GM21367 (cell line): ENCODE data around the gene CATSPERE.

Experiments
- ATAC-seq: cut with Tn5 transposase; IDR thresholded peaks from one replicate; pipeline ENCODE4 v1.9.1; 2021; ENCODE audit not compliant: unreplicated experiment

Gene CATSPERE

GRCh38 chr1:244626709-244627108, 165.6 kb downstream of the CATSPERE start:
- no peak for ATAC-seq

- ATAC-seq, result no peak
Observed at GRCh38 chr1:244628789-244629188, 167.7 kb downstream of the CATSPERE start.

DNA sequence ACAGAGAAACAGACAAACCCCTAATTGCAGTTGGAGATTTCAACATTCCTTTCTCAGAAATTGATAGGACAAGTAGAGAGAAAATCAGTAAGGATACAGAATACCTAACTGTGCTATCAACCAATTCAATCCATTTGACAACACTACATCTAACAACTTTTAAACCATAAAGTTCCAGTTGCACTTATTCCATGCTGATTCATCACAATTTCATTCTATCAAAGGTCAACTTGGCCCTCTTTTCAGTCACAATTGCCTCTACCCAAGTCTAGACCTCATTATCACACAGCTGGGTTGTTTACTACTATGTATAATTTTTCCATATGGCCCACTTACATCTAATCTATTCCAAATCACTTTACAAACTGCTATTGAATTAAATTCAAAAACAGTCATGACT, 172.1 kb downstream of the CATSPERE start:
- ATAC-seq, result no peak

DNA sequence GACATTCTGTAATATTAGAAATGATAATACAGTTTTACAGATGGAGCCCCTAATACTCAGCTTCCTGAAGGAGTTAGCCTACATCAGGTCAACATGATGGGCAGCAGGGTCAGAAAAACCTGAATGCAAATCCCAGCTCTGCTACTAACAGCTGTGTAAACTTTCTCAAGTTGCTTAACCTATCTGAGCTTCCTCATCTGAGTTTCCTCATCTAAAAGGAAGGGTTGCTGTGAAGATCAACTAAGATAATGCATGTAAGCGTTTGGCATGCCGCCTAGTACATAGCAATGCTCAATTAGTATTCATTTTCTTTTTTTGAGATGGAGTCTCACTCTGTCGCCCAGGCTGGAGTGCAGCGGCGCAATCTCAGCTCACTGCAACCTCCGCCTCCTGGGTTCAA, 173.5 kb downstream of the CATSPERE start:
- ATAC-seq, result no peak

- ATAC-seq, result no peak
Observed at GRCh38 chr1:244636488-244637259, 175.6 kb downstream of the CATSPERE start.

GRCh38 chr1:244639561-244639960, 178.5 kb downstream of the CATSPERE start:
- ATAC-seq, result no peak

GRCh38 chr1:244640917-244641316, 179.8 kb downstream of the CATSPERE start:
- no peak for ATAC-seq

DNA sequence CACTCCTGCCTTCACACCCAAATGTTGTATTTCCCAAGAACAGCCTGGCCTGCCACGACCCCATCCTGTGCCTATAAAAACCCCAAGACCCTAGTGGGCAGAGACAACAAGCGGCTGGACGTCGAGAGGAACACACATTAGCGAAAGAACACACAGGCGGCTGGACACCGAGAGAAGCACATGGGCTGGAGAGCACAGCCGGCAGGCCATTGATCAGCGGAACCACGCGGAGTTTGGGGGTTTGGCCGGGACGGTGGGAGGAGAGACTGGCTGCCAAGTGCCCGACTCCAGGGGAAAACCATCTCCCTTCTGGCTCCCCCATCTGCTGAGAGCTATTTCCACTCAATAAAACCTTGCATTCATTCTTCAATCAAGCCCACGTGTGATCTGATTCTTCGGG, 181.5 kb downstream of the CATSPERE start:
- ATAC-seq, result no peak

GRCh38 chr1:244642988-244643387, 181.9 kb downstream of the CATSPERE start:
- no peak for ATAC-seq

DNA sequence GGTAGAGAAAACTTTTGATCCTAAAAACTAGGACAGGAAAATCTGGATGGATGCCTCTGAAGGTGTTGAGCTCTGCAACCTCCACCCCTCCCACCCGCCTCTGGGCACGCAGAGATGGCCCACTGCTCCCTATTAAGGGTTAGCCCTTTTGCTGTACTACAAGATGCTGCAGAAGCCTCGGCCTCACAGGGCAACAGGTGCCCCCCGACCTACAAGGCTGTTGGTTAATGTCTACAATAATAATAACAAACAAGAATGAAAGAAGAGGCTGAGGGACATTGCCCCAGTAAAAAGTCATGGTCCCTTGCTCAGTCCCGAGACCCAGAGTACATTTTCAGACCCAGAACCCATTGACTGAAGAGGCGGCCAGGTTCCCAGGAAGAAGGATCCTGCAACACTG, 184.3 kb downstream of the CATSPERE start:
- no peak for ATAC-seq

DNA sequence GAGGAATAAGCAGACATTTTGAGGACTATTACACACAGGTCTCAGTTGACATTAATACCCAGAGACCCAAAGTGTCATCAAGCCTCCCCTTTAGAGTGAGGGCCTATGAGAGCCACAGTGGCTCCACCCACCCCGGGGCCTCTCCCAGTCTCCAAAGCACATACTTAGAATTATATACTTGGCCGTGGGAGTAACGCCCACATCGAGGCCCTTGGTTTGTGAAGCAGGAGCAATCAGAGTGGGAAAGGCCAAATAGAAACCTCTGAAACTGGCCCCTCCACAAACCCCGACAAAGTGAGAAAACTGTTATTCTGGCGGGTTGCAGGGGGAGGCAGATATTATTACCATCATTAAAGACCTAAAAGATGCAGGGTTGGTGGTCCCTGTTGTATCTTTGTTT, 184.8 kb downstream of the CATSPERE start:
- ATAC-seq, result no peak

DNA sequence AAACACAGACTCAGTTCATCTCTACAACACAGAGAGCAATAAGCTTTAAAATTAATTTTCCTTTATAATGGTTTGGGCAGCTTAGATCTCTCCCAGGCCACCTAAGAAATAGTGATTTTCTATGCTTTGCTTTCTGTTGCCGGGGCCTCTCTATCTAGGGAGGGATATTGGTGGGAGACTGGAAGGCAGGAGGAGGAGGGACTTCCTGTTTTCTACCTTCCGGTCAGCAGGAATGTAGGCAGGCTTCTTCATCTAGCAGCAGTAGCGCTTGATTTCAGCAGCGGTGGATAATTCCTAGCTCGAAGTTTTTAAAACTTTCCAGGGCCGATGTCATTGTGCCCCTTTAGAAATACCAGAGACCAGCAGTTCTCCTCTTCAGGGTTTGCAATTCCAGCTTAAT, 186.7 kb downstream of the CATSPERE start:
- ATAC-seq, result no peak

- no peak for ATAC-seq
Observed at GRCh38 chr1:244651956-244652622, 191.0 kb downstream of the CATSPERE start.

DNA sequence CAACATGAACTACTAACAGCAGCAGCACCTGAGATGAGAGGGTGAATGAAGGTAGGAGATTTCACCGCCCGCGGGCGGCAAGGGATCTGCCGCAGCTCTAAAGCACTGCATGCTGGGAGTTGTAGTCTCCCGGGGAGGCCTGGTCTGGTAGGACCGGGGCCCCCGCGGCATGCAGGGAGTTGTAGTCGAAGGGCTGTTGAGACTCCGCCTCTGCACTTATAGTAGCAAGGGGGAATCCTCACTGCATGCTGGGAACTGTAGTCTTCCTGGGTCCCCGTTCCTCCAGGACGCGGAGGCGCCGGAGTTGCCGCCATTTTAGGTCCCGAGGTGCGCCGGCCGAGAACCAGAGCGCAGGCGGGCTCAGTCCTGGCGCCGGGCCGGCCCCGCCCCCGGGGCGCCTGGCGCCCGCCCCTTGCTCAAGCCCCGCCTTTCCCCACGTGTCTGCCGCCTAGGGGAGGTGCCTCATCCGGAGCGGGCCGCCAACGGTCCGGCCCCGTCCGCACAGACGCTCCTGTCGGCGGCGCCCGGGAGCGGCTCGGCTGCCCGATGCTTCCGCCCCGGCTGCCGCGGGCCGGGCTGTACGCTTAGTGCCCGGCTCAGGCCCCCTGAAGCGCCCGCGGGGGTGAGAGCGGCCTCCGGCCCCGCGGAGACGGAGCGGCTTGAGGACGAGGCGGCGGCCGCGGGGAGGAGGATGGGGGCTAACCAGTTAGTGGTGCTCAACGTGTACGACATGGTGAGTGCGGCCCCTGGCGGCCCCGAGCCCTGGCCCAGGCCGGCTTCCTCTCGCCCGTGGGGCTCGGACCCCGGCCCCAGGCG, 191.8 kb downstream of the CATSPERE start, which contains the start of gene DESI2:
Gene DESI2, plus strand, starts transcription at position 504 of the 816 bp plus-strand sequence. Its CDS starts 188 bp downstream, at position 692.
- peak; percentile 97 for ATAC-seq

DNA sequence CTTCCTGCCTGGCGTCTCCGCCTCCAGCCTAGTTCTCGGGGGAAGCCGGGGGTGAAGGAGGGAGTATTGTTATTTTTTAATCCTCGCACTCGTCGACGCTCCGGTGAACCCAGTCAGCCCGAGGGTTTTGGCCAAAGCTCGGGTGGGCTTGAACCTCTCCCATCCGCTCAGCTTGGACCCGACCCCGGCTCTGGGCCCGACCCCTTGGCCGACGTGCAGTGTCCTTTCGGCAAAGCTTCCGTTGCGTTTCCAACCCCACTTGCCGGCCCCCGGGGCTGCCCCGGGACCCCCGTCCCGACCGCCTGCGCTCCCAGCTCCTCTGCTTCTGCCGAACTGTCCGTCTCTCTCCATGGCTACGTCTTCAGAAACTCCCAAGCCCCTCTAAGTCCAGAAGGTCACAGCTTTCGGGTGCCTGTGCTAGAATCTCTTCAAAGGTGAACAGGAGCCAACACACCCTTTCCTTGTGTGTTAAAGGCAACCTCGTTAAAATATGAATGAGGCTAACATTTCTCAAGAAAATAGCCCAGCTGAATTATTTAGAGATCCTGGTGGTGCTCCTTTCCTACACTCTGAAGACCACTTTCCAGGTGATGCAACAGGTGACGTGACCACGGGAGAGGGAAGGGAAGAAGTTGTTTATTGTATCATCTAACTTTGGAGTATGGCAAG, 192.5 kb downstream of the CATSPERE start:
- ATAC-seq, result no peak

DNA sequence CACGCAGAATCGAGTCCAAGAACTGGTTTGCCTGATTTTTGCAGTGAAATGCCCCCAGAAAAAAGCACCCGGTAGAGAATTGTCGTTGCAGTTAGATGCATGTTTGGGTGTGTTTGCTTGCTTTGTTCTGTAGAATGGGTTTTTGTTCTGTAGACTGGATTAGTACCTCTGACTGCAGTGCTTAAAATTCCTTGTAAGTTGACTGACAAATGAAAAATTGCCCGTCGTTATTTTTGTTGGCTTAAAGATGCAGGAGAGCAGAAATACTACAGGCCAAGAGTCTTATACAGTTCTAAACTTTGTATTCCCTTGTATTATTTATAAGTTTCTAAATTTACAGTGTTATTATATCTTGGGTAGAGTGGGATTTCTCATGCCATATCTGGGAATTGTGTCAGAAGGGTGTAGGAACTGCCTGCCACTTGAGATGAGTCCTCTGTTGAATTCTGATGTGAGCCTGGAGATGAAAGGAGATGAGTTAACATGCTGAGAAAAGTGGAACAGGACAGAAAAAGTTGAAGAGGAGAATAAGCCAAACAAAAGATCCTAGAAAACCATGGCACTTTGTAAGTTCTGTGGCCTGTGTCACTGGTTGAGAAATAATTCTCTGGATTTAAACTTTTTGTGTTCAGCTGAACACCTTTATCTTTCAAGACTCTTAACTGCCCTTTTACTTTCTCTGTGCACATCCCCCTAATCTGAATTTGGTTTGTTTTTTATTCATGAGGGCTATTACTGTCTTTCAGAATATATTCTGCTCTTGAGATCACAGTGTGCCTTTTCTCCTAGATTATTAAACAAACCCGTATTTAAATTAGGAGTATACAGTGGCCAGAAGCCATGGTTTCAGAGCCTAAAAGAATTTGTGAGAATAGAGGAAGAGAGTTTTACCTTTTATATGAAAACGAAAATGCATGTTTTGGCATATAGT, 193.3 kb downstream of the CATSPERE start:
- no peak for ATAC-seq

GRCh38 chr1:244655186-244655585, 194.1 kb downstream of the CATSPERE start:
- no peak for ATAC-seq

GRCh38 chr1:244657421-244657820, 196.3 kb downstream of the CATSPERE start:
- ATAC-seq, result no peak

DNA sequence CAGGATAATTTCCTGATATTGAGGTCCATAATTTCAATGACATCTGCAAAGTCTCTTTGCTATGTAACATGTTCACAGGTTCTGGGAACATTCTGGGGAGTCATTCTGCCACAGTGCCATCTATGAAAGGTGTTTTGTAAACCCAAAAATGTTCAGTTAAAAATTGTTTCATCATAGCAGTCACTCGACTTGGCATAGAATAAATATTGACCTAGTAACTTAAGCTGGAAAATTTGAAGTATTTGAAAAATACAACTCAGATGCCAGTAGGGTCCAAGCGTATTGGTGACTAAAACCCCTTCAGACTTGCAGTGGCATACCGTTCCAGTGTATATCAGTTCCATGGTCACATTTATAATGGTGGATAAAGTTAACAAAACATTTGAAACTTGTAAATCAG, 198.6 kb downstream of the CATSPERE start:
- no peak for ATAC-seq

DNA sequence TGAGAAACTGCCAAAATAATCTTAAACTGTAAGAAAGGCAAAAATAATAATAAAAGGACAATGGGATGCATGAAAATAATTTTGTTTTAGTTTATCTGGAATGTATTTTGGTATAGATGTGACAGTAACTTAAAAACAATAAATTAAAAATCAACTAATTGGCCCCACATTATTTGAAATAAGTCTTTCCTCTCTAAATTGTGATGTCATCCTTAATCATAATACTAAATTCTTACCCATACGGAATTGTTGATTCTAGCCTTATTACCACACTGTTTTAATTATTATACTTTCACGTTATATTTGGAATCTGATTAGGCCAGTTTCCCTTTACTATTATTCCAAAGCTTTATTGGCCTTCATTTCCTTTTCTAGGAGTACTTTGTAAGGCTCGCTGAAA, 199.5 kb downstream of the CATSPERE start:
- no peak for ATAC-seq
